ENCODE data around the gene FUT2. TPM values are rescaled to one million over a fixed set of nuclear protein-coding genes. Genes with fewer than 3 reads are reported as not detected.

FUT2 gene
- total and polyA plus RNA-seq, 5 donors from 2014 or later: 0.10 to 0.67 TPM; not detected in 3

- DNase-seq: no peak
- no peak overlapping the region for H3K27ac Mint-ChIP-seq
- peak overlapping the region; percentile 33 to 88 (median 56) for H3K4me3 Mint-ChIP-seq
Measured at GRCh38 chr19:48711106-48711662, 15.4 kb downstream of the FUT2 start.

GRCh38 chr19:48713041-48713863 is 17.5 kb downstream of the FUT2 start:
- peak in 1 of 3 donors; percentile 23 for DNase-seq
- peak overlapping the region; percentile 19 for H3K27ac ChIP-seq (ENCODE audit: insufficient read depth, low read length, poor library complexity, severe bottlenecking)

More at GRCh38 chr19:48711106-48711662, 15.4 kb downstream of the FUT2 start:
- no peak overlapping the region for H3K4me3 ChIP-seq (ENCODE audit: low read depth, low read length)
- H3K9me3 ChIP-seq (ENCODE audit: control insufficient read depth in 2 of 2, low read length in 2 of 2): no peaks in the 10 kb centered on the region
- no peak overlapping the region for H3K27ac ChIP-seq (ENCODE audit: insufficient read depth, low read length, poor library complexity, severe bottlenecking)
- H3K36me3 Mint-ChIP-seq: peaks cover 11% of the 10 kb centered on the region
- ATAC-seq (ENCODE audit: low read depth in 2 of 2): no peak
- H3K9me3 Mint-ChIP-seq: peaks cover 0 to 5% (median 0%) of the 10 kb centered on the region in 7 donors
- H3K4me1 ChIP-seq (ENCODE audit: control insufficient read depth, insufficient read depth, low read length, poor library complexity, severe bottlenecking): peaks cover 19% of the 10 kb centered on the region
- H3K4me1 Mint-ChIP-seq: peaks cover 0 to 30% (median 9%) of the 10 kb centered on the region in 4 donors
- H3K27me3 ChIP-seq (ENCODE audit: control insufficient read depth, insufficient read depth, low read length): no peaks in the 10 kb centered on the region
- H3K36me3 ChIP-seq (ENCODE audit: control insufficient read depth, insufficient read depth, low read length): no peaks in the 10 kb centered on the region
- no peaks in the 10 kb centered on the region for H3K27me3 Mint-ChIP-seq

GRCh38 chr19:48713864-48714755 is 18.3 kb downstream of the FUT2 start:
- Mint-ChIP-seq H3K4me3 (peak overlapping the region; percentile 80 to 96 (median 92)), H3K27ac (peak overlapping the region; percentile 74 to 92 (median 80))

More at GRCh38 chr19:48713041-48713863, 17.5 kb downstream of the FUT2 start:
- Mint-ChIP-seq H3K27me3 (no peaks in the 10 kb centered on the region), H3K4me1 (peaks cover 0 to 33% (median 9%) of the 10 kb centered on the region in 4 donors), H3K36me3 (peaks cover 3% of the 10 kb centered on the region), H3K9me3 (peaks cover 0 to 3% (median 0%) of the 10 kb centered on the region in 7 donors), H3K4me3 (peak overlapping the region; percentile 80 to 96 (median 92)), H3K27ac (peak overlapping the region in 2 of 3 donors; percentile 80 to 92)
- no peak for ATAC-seq (ENCODE audit: low read depth in 2 of 2)
- Histone ChIP-seq H3K27me3 (ENCODE audit: control insufficient read depth, insufficient read depth, low read length) (no peaks in the 10 kb centered on the region), H3K4me1 (ENCODE audit: control insufficient read depth, insufficient read depth, low read length, poor library complexity, severe bottlenecking) (peaks cover 19% of the 10 kb centered on the region), H3K4me3 (ENCODE audit: low read depth, low read length) (peak overlapping the region; percentile 72), H3K36me3 (ENCODE audit: control insufficient read depth, insufficient read depth, low read length) (no peaks in the 10 kb centered on the region), H3K9me3 (ENCODE audit: control insufficient read depth in 2 of 2, low read length in 2 of 2) (no peaks in the 10 kb centered on the region)

GRCh38 chr19:48714759-48715675 is 19.2 kb downstream of the FUT2 start:
- no peak for DNase-seq
- Histone ChIP-seq H3K27me3 (ENCODE audit: control insufficient read depth, insufficient read depth, low read length) (no peaks in the 10 kb centered on the region), H3K27ac (ENCODE audit: insufficient read depth, low read length, poor library complexity, severe bottlenecking) (peak overlapping the region; percentile 68), H3K36me3 (ENCODE audit: control insufficient read depth, insufficient read depth, low read length) (no peaks in the 10 kb centered on the region), H3K4me1 (ENCODE audit: control insufficient read depth, insufficient read depth, low read length, poor library complexity, severe bottlenecking) (peaks cover 19% of the 10 kb centered on the region), H3K9me3 (ENCODE audit: control insufficient read depth in 2 of 2, low read length in 2 of 2) (no peaks in the 10 kb centered on the region), H3K4me3 (ENCODE audit: low read depth, low read length) (peak overlapping the region; percentile 51)
- H3K9me3 Mint-ChIP-seq: peaks cover 0 to 3% (median 0%) of the 10 kb centered on the region in 7 donors
- H3K4me1 Mint-ChIP-seq: peaks cover 0 to 30% (median 10%) of the 10 kb centered on the region in 4 donors
- H3K27ac Mint-ChIP-seq: peak overlapping the region in 2 of 3 donors; percentile 51 to 65
- no peak for ATAC-seq (ENCODE audit: low read depth in 2 of 2)
- peak overlapping the region; percentile 69 to 96 (median 90) for H3K4me3 Mint-ChIP-seq
- H3K27me3 Mint-ChIP-seq: no peaks in the 10 kb centered on the region
- H3K36me3 Mint-ChIP-seq: peaks cover 3% of the 10 kb centered on the region

More at GRCh38 chr19:48713864-48714755, 18.3 kb downstream of the FUT2 start:
- Histone ChIP-seq H3K27me3 (ENCODE audit: control insufficient read depth, insufficient read depth, low read length) (no peaks in the 10 kb centered on the region), H3K4me3 (ENCODE audit: low read depth, low read length) (peak overlapping the region; percentile 72), H3K9me3 (ENCODE audit: control insufficient read depth in 2 of 2, low read length in 2 of 2) (no peaks in the 10 kb centered on the region), H3K4me1 (ENCODE audit: control insufficient read depth, insufficient read depth, low read length, poor library complexity, severe bottlenecking) (peaks cover 19% of the 10 kb centered on the region), H3K36me3 (ENCODE audit: control insufficient read depth, insufficient read depth, low read length) (no peaks in the 10 kb centered on the region), H3K27ac (ENCODE audit: insufficient read depth, low read length, poor library complexity, severe bottlenecking) (peak overlapping the region; percentile 68)
- DNase-seq: peak; percentile 95 to 100 (median 96)
- Mint-ChIP-seq H3K4me1 (peaks cover 0 to 33% (median 9%) of the 10 kb centered on the region in 4 donors), H3K36me3 (peaks cover 3% of the 10 kb centered on the region), H3K9me3 (peaks cover 0 to 3% (median 0%) of the 10 kb centered on the region in 7 donors), H3K27me3 (no peaks in the 10 kb centered on the region)
- peak; percentile 92 to 93 for ATAC-seq (ENCODE audit: low read depth in 2 of 2)

GRCh38 chr19:48715681-48716171 is 20.0 kb downstream of the FUT2 start:
- DNase-seq (no peak), ATAC-seq (ENCODE audit: low read depth in 2 of 2) (no peak)
- peak overlapping the region in 3 of 4 donors; percentile 13 to 61 (median 57) for H3K4me3 Mint-ChIP-seq
- H3K9me3 Mint-ChIP-seq: peaks cover 0 to 3% (median 0%) of the 10 kb centered on the region in 7 donors
- H3K4me1 ChIP-seq (ENCODE audit: control insufficient read depth, insufficient read depth, low read length, poor library complexity, severe bottlenecking): peaks cover 19% of the 10 kb centered on the region
- H3K4me1 Mint-ChIP-seq: peaks cover 0 to 37% (median 13%) of the 10 kb centered on the region in 4 donors
- H3K36me3 ChIP-seq (ENCODE audit: control insufficient read depth, insufficient read depth, low read length): no peaks in the 10 kb centered on the region
- no peaks in the 10 kb centered on the region for H3K9me3 ChIP-seq (ENCODE audit: control insufficient read depth in 2 of 2, low read length in 2 of 2)
- peaks cover 2% of the 10 kb centered on the region for H3K36me3 Mint-ChIP-seq
- H3K27me3 ChIP-seq (ENCODE audit: control insufficient read depth, insufficient read depth, low read length): no peaks in the 10 kb centered on the region
- no peak overlapping the region for H3K4me3 ChIP-seq (ENCODE audit: low read depth, low read length)
- H3K27ac Mint-ChIP-seq: peak overlapping the region in 2 of 3 donors; percentile 32 to 59
- H3K27ac ChIP-seq (ENCODE audit: insufficient read depth, low read length, poor library complexity, severe bottlenecking): no peak overlapping the region
- H3K27me3 Mint-ChIP-seq: no peaks in the 10 kb centered on the region

GRCh38 chr19:48716562-48717291 is 21.0 kb downstream of the FUT2 start:
- Histone ChIP-seq H3K36me3 (ENCODE audit: control insufficient read depth, insufficient read depth, low read length) (no peaks in the 10 kb centered on the region), H3K4me1 (ENCODE audit: control insufficient read depth, insufficient read depth, low read length, poor library complexity, severe bottlenecking) (peaks cover 28% of the 10 kb centered on the region), H3K27ac (ENCODE audit: insufficient read depth, low read length, poor library complexity, severe bottlenecking) (no peak overlapping the region), H3K27me3 (ENCODE audit: control insufficient read depth, insufficient read depth, low read length) (no peaks in the 10 kb centered on the region), H3K4me3 (ENCODE audit: low read depth, low read length) (no peak overlapping the region), H3K9me3 (ENCODE audit: control insufficient read depth in 2 of 2, low read length in 2 of 2) (no peaks in the 10 kb centered on the region)
- H3K4me3 Mint-ChIP-seq: peak overlapping the region in 3 of 4 donors; percentile 22 to 74 (median 26)
- H3K36me3 Mint-ChIP-seq: no peaks in the 10 kb centered on the region
- peaks cover 0 to 43% (median 17%) of the 10 kb centered on the region in 4 donors for H3K4me1 Mint-ChIP-seq
- no peaks in the 10 kb centered on the region for H3K27me3 Mint-ChIP-seq
- H3K27ac Mint-ChIP-seq: peak overlapping the region in 1 of 3 donors; percentile 87
- DNase-seq: no peak
- ATAC-seq (ENCODE audit: low read depth in 2 of 2): no peak
- H3K9me3 Mint-ChIP-seq: peaks cover 0 to 3% (median 0%) of the 10 kb centered on the region in 7 donors
